HL-60 (cell line): ENCODE measurements around the gene PRKCE.

Experiments used
- DNase-seq, 2 experiments: peaks; one replicate each; pipeline ENCODE4 v3.0.0-alpha.2; 2010 to 2020; ENCODE audit warnings: low read depth in 1 of 2, low spot score in 1 of 2
- H3K27ac ChIP-seq: fragments of 250-450 bp; sonication (Bioruptor Pico); replicated peaks from 2 replicates; pipeline ENCODE4 v1.5.1; 2020; ENCODE audit warnings: mild to moderate bottlenecking, moderate library complexity
- H3K27me3 ChIP-seq: fragments of 250-450 bp; sonication (Bioruptor Pico); 2 replicates; pipeline ENCODE4 v1.5.1; 2021; ENCODE audit warnings: mild to moderate bottlenecking, moderate library complexity; ENCODE audit not compliant: insufficient read depth, poor library complexity, severe bottlenecking
- H3K4me3 ChIP-seq: replicated peaks from 2 replicates; pipeline ENCODE4 v1.5.1; 2011; ENCODE audit warnings: mild to moderate bottlenecking, control low read depth, low read length; ENCODE audit not compliant: insufficient read depth
- GABPA ChIP-seq: IDR thresholded peaks from 2 replicates; pipeline ENCODE4 v1.6.1; 2012; ENCODE audit warnings: low read depth
- POLR2AphosphoS5 ChIP-seq: IDR thresholded peaks from 2 replicates; pipeline ENCODE4 v1.6.1; 2012; ENCODE audit warnings: low read depth
- SPI1 ChIP-seq: IDR thresholded peaks from 2 replicates; pipeline ENCODE4 v1.6.1; 2012; ENCODE audit warnings: low read depth, mild to moderate bottlenecking, borderline replicate concordance
- TF ChIP-seq, protein P1 (sequence below): IDR thresholded peaks from 2 replicates; pipeline ENCODE4 v1.6.1; 2012; ENCODE audit warnings: low read depth; ENCODE audit not compliant: insufficient replicate concordance
- TF ChIP-seq, protein P2 (sequence below): IDR thresholded peaks from one replicate; pipeline ENCODE4 v1.5.1; 2011; ENCODE audit warnings: low read length, control low read depth, inconsistent platforms; ENCODE audit not compliant: insufficient read depth

Gene PRKCE

DNA sequence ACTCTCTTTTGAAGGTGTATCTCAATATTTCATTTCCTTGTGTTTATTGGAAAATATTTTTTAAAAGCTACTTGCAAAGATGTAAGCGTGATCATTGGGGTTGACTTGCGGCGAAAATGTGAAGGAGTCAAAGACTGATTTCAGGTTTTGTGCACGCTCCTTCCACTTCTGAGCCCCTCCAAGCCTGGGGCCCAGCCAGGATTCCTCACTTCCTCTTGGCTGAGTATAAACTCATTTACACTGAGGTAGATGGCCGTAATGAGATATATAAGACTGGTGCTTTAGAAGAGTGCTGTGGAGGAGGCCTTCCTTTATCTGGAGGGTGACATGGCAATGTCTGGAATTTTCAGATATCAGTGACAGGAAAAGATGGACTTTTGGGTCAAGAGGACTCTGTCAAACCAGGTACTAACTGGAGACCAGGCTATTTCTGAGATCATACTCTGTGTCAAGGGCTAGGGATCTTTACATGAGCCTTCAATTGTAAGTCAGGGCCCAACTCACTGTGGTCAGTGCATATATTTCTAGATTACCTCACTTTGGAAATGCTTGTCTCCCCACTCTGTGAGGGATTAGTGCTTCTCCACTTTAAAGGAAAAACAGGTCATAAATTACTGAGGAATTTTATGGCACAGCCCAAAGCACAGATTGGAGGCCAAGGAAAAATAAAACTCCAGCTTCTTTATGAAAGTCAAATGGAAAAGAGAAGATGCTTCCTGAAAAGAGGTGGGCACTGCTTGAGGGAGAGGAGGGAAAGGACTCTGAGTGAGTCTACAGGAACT lies 22.8 kb downstream of the PRKCE start:
- H3K4me3 ChIP-seq = no peak overlapping the region
- TF ChIP-seq SPI1 (no peak), POLR2AphosphoS5 (no peak), GABPA (no peak)
- TF ChIP-seq, protein P1, sequence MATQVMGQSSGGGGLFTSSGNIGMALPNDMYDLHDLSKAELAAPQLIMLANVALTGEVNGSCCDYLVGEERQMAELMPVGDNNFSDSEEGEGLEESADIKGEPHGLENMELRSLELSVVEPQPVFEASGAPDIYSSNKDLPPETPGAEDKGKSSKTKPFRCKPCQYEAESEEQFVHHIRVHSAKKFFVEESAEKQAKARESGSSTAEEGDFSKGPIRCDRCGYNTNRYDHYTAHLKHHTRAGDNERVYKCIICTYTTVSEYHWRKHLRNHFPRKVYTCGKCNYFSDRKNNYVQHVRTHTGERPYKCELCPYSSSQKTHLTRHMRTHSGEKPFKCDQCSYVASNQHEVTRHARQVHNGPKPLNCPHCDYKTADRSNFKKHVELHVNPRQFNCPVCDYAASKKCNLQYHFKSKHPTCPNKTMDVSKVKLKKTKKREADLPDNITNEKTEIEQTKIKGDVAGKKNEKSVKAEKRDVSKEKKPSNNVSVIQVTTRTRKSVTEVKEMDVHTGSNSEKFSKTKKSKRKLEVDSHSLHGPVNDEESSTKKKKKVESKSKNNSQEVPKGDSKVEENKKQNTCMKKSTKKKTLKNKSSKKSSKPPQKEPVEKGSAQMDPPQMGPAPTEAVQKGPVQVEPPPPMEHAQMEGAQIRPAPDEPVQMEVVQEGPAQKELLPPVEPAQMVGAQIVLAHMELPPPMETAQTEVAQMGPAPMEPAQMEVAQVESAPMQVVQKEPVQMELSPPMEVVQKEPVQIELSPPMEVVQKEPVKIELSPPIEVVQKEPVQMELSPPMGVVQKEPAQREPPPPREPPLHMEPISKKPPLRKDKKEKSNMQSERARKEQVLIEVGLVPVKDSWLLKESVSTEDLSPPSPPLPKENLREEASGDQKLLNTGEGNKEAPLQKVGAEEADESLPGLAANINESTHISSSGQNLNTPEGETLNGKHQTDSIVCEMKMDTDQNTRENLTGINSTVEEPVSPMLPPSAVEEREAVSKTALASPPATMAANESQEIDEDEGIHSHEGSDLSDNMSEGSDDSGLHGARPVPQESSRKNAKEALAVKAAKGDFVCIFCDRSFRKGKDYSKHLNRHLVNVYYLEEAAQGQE = no peak
- TF ChIP-seq, protein P2, sequence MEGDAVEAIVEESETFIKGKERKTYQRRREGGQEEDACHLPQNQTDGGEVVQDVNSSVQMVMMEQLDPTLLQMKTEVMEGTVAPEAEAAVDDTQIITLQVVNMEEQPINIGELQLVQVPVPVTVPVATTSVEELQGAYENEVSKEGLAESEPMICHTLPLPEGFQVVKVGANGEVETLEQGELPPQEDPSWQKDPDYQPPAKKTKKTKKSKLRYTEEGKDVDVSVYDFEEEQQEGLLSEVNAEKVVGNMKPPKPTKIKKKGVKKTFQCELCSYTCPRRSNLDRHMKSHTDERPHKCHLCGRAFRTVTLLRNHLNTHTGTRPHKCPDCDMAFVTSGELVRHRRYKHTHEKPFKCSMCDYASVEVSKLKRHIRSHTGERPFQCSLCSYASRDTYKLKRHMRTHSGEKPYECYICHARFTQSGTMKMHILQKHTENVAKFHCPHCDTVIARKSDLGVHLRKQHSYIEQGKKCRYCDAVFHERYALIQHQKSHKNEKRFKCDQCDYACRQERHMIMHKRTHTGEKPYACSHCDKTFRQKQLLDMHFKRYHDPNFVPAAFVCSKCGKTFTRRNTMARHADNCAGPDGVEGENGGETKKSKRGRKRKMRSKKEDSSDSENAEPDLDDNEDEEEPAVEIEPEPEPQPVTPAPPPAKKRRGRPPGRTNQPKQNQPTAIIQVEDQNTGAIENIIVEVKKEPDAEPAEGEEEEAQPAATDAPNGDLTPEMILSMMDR = no peak
- H3K27me3 ChIP-seq = no peaks in the 10 kb centered on the region
- no peak overlapping the region for H3K27ac ChIP-seq
- DNase-seq = no peak

GRCh38 chr2:45675263-45675812 lies 23.9 kb downstream of the PRKCE start:
- no peak overlapping the region for H3K27ac ChIP-seq
- no peak for DNase-seq
- H3K27me3 ChIP-seq = no peaks in the 10 kb centered on the region
- H3K4me3 ChIP-seq = no peak overlapping the region
- no peak for TF ChIP-seq POLR2AphosphoS5

- no peak overlapping the region for H3K4me3 ChIP-seq
Measured at GRCh38 chr2:45676088-45676487, 24.6 kb downstream of the PRKCE start.

More at GRCh38 chr2:45676088-45676487, 24.6 kb downstream of the PRKCE start:
- no peak overlapping the region for H3K27ac ChIP-seq
- no peaks in the 10 kb centered on the region for H3K27me3 ChIP-seq
- TF ChIP-seq, protein P2 = no peak
- TF ChIP-seq SPI1 (no peak), GABPA (no peak), POLR2AphosphoS5 (no peak)
- TF ChIP-seq, protein P1 = no peak
- no peak for DNase-seq
